DMS 273 (cell line): ENCODE data around the gene ARHGAP1.

ENCODE experiments used
- DNase-seq: peaks from one replicate; lab custom pipeline; 2025; ENCODE audit not compliant: unreplicated experiment; lab: John Stamatoyannopoulos, UW

Gene ARHGAP1

DNA sequence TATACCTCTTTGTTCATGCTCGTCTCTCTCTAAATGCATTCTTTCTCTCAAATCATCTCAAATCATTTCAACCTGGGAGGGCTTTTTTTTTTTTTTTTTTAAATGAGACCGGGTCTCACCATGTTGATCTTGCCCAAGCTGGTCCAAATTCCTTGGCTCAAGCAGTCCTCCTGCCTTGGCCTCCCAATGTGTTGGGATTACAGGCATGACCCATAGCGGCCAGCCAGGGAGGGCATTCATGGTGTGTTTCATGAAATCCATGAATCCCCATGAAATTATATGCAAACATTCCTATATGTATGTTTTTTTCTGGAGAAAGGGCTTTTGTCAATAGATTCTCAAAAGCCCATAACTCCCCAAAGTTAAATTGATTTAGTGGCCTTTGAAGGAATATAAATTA, 56.9 kb downstream of the ARHGAP1 start:
- DNase-seq = no peak

DNA sequence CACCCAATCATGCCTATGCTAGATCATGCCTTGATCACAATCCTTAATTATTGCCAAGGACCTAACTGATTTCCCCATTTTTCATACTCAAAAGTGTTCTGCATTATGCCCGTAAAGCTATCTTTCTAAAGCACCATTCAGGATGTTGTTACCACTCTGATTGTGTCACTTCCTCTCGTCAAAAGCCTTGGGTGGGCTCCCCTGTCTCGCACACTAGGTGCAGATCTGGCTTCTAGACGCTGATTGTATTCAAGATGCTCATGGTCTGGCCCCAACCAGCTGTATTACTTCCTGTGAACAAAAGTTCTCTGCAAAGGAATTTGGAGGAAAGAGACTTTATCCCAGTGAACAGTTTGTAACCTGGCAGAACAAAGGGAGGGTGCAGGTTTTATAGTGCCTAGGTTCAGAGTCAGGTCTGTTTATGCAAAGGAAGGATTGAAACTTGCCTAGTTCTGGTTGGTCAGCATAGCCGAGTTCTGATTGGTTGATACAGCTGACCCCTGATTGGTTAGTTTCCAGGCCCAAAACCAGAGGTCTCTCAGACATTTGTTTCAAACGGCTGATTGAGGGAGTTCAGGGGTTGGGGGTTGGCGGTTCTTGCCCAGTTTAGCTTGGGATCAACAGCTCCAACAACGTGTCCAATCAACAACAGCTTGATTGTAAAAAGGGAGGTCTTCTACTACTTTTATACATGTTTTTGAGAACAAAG, 57.6 kb downstream of the ARHGAP1 start:
- no peak for DNase-seq

DNA sequence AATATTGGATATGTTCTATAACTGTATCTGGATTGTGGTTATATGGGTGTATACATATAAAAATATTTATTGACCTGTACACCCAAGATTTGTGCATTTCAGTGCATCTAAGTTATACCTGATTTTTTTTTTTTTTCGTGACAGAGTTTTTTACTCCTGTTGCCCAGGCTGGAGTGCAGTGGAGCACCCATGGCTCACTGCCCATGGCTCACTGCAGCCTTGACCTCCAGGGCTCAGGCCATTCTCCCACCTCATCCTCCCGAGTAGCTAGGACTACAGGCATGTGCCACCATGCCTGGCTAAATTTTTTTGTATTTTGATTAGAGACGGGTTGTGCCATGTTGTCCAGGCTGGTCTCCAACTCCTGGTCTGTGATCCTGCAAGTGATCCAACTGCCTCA, 58.8 kb downstream of the ARHGAP1 start:
- DNase-seq = no peak

DNA sequence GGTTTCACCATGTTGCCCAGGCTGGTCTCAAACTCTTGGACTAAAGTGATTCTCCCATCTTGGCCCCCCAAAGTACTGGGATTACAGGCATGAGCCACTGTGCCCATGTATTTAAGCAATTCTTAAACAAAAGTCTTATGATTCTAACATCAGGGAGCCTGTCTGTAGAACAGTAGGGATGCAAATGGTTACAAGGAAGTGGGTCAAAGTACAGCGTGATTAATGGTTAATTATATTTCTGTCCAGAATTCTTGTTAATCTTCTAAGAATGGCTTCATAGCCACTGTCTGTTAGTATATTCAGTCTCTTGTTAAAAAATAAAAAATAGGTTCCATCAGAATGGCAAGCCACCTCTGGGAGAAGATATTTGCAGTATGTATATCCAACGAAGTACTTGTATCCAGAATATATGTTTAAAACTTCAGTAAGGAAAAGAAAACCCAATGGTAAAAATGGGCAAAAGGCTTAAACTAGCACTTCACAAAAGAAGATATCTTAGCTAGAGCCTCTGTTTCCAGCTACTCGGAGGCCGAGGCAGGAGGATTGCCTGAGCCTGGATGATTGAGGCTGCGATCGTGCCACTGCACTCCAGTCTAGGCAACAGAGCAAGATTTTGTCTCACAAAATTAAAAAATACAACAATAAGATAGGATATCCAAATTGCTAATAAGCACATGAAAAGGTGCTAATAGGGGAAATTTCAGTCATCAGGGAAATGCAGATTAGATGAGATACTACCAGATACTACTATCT, 60.2 kb downstream of the ARHGAP1 start:
- no peak for DNase-seq

DNA sequence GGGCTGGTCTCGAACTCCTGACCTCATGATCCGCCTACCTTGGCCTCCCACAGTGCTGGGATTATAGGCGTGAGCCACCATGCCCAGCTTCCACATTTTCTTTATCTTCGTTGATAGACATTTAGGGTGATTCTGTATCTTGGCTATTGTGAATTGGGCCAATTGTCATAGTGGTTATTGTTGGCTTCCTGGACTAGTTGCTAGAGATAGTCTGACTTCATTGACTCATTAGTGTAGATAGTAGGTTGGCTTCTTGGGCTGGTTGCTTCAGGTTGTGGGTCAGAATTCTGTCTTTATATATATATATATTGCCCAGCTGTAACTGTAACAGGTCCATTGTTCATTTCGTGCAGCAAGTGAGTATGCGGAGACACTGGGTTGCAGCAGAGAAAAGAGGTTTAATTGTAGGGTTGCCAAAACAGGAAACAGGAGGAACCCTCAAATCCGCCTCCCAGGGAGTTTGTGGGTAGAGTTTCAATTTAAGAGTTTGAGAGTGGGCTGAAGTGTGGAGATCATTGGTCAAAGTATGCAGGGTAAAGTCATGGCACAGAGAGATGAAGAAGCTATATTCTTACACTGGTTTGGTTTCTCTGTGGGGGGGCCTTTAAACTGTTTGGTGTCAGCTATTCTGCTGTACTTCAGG, 61.1 kb downstream of the ARHGAP1 start:
- no peak for DNase-seq

DNA sequence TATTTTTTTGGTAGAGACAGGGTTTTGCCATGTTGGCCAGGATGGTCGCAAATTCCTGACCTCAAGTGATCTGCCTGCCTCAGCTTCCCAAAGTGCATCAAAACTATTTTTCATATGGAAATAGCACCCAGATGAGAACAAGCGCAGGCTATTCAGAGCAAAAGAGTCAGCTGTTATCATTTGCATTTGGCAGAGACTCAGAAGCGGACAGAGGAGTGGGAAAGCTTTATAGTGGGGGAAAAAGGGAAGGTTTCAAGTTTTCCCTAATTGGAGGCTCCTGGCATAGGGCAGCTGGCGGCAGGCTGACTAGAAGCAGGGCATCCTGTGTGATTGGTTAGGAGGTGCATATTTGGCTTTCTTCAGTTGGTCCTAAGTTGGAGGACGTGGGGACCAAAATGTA, 62.9 kb downstream of the ARHGAP1 start:
- DNase-seq = no peak

DNA sequence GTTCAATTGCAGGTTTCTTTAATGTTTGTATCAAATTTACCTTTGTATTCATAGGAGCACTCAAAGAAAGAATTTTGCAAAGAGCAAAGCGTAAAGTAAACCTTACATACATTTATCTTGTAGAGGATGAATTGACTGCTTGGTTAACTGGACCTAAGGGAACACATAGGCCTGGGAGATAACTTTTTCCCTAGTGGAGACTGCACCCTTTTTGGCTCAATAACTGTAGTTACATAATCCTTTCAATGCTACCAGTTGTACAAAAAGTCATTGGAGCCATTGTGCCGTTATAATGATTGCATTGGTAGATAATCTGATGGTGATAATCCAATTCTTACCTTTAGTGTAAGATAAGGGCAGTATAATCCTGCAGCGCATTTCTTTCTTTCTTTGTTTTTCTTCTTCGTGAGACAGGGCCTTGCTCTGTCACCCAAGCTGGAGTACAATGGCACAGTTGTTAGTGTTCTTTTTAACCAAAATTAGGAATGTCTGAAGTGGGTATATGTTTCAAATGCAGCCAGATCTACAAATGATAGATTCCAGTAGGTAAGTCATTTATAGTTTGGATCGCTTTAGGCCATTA, 64.8 kb downstream of the ARHGAP1 start:
- DNase-seq = no peak

DNA sequence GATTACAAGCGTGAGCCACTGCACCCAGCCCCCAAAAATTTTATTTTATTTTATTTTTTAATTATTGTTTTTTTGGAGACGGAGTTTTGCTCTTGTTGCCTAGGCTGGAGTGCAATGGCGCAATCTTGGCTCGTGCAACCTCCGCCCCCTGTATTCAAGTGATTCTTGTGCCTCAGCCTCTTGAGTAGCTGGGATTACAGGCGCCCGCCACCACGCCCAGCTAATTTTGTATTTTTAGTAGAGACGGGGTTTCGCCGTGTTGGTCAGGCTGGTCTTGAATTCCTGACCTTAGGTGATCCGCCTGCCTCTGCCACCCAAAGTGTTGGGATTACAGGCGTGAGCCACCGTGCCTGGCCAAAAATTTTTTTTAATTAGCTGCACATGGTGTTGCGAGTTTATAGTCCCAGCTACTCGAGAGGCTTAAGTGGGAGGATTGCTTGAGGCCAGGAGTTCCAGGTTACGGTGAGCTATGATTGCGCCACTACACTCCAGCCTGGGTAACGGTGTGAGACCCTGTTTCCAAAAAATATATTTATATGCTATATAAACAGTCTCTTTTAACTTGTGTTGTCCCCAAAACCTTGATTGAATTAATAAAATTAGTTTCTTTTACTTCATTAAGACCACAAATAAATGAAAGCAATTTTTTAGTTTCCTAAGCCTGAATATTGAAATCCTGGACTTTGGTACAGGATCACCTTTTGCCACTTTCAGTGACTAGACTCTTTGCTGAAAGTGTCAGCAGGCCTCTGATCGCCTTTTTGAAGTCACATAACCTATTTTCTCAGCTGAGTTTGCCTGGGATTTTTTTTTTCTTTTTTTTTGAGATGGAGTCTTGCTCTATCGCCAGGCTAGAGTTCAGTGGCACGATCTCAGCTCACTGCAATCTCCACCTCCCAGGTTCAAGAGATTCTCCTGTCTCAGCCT, 66.9 kb downstream of the ARHGAP1 start:
- no peak for DNase-seq

DNA sequence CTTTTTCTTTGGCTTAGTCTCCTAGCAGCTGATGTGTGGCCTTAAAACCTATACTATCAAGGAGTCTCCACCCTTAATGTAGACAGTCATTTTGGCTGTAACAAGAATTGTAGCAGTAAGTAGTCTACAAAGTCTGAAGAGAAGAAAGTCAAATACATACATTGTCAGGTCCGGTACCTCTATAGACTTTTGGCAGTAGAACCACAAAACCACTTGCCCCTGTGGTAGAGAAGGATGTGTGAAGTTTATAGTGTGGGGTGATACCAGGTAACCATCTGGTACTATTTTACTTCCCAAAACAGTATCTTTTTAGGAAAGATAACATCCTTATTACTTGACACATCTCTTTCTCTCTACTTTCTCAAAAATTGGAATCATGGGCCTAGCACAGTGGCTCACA, 67.9 kb downstream of the ARHGAP1 start:
- no peak for DNase-seq

DNA sequence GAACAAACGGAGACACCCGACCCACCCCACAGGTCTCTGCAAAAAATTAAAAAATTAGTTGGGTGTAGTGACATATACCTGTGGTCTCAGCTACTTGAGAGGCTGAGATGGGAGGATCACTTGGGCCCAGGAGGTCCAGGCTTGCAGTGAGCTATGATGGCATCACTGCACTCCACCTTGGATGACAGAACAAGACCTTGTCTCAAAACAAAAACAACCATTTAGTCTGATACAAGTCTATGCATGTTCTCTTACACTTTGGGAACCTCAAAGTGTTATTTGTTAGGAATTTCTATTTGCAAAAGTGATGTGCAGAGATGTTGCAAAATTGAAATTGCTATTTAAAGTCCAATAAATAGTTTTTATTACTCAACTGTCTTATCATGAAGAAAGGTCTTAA, 68.7 kb downstream of the ARHGAP1 start:
- DNase-seq = no peak

DNA sequence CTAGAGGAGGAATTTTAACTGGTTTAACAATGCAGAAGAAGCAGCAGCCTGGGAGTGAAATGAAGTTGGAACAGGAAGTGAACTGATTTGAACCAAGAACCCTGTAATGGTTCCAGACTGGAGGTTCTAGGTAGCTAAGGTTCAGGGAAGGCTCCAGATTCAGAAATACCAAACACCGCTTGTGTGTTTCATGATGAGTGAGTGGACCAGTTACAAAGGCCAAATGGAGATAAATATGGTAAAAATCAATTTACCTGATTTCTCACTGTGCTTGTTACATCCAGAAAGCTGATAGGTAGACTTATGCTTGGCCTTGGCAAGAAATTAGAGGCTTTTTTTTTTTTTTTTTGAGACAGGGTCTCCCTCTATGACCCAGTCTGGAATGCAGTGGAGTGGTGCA, 70.2 kb downstream of the ARHGAP1 start:
- no peak for DNase-seq

DNA sequence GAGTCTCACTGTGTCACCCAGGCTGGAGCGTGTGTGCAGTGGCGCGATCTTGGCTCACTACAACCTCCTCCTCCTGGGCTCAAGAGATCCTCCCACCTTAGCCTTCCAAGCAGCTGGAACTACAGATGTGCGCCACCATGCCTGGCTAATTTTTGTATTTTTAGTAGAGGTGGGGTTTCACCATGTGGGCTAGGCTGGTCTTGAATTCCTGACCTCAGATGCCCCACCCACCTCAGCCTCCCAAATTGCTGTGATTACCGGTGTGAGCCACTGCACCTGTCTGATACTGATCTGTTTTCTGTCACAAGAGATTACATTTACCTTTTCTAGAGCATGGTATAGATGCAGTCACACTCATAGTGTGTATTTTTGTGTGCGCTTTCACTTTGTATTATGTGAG, 71.5 kb downstream of the ARHGAP1 start:
- no peak for DNase-seq
